ENCODE data around the gene SPRYD4.

SPRYD4 gene

DNA sequence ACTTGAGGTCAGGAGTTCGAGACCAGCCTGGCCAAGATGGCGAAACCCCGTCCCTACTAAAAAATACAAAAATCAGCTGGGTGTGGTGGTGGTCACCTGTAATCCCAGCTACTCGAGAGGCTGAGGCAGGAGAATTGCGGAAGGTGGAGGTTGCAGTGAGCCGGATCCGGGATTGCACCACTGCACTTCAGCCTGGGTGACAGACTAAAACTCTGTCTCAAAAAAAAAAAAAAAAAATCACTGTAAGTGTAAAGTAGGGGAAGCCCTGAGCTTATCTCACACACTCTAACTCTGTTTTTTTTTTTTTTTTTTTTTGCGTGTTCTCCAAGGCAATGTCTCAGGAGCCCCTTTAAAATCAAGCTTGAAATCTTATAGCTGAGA, 52.8 kb downstream of the SPRYD4 start:
- Histone ChIP-seq H3K36me3 (no peaks in the 10 kb centered on the region), H3K4me3 (ENCODE audit: low read depth, low read length) (peak overlapping the region; percentile 55), H3K27ac (no peak overlapping the region), H3K27me3 (ENCODE audit: insufficient read depth, low read depth, severe bottlenecking) (no peaks in the 10 kb centered on the region), H3K9me3 (ENCODE audit: severe bottlenecking) (no peaks in the 10 kb centered on the region)
- DNase-seq: no peak
- TF ChIP-seq CTCF (IDR thresholded peaks at IDR 0.05; ENCODE audit: low read depth, low read length): no peak

- Histone ChIP-seq H3K27ac (peak within 1 kb of the TSS; percentile 40; the same call in 1 of the 2 replicates), H3K36me3 (no peaks in the 10 kb centered on the region), H3K4me3 (ENCODE audit: low read depth, low read length) (peak within 1 kb of the TSS; percentile 55), H3K9me3 (ENCODE audit: severe bottlenecking) (no peaks in the 10 kb centered on the region), H3K27me3 (ENCODE audit: insufficient read depth, low read depth, severe bottlenecking) (no peaks in the 10 kb centered on the region)
- peak; percentile 80 for DNase-seq
- no peak for TF ChIP-seq CTCF (IDR thresholded peaks at IDR 0.05; ENCODE audit: low read depth, low read length)
These were observed 53.4 kb downstream of the SPRYD4 start, which contains the start of gene RBMS2 for GRCh38 chr12:56521590-56522371. Gene RBMS2, plus strand, starts transcription at chr12:56521820. Its CDS starts 204 bp downstream, at chr12:56522024.

GRCh38 chr12:56522411-56523193, 54.2 kb downstream of the SPRYD4 start:
- Histone ChIP-seq H3K27me3 (ENCODE audit: insufficient read depth, low read depth, severe bottlenecking) (no peaks in the 10 kb centered on the region), H3K27ac (no peak overlapping the region), H3K9me3 (ENCODE audit: severe bottlenecking) (no peaks in the 10 kb centered on the region), H3K36me3 (no peaks in the 10 kb centered on the region), H3K4me3 (ENCODE audit: low read depth, low read length) (peak overlapping the region; percentile 55)
- no peak for DNase-seq
- TF ChIP-seq CTCF (IDR thresholded peaks at IDR 0.05; ENCODE audit: low read depth, low read length): no peak

DNA sequence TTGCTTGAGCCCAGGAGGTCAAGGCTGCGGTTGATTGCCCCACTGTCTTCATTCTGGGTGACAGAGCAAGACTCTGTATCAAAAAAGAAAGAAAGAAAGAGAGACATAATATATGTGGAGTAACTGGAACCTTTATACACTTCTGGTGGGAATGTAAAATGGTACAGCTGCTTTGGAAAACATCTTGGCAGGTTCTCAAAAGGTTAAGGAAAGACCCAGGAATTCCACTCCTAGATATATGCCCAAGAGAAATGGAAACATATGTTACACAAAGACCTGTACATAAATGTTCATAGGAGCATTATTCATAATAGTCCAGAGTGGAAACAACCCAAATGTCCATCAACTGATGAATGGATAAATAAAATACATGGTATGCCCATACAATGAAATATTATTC, 60.5 kb downstream of the SPRYD4 start:
- no peak overlapping the region for H3K27ac ChIP-seq
- no peaks in the 10 kb centered on the region for H3K9me3 ChIP-seq (ENCODE audit: severe bottlenecking)
- no peak for TF ChIP-seq CTCF (IDR thresholded peaks at IDR 0.05; ENCODE audit: low read depth, low read length)
- no peaks in the 10 kb centered on the region for H3K36me3 ChIP-seq
- DNase-seq: no peak
- H3K4me3 ChIP-seq (ENCODE audit: low read depth, low read length): no peak overlapping the region
- no peaks in the 10 kb centered on the region for H3K27me3 ChIP-seq (ENCODE audit: insufficient read depth, low read depth, severe bottlenecking)

All from WERI-Rb-1 (cell line).